ENCODE results near the gene MT1B. TPM values are rescaled to one million over a fixed set of nuclear protein-coding genes. Genes with fewer than 3 reads are reported as not detected.

The MT1B gene
- total and polyA plus RNA-seq, 2 of the 13 experiments (the other 11 are each of a cell fraction or from before 2014, with no cell fraction given): 0.89 TPM; not detected in 1

- TF ChIP-seq SUZ12 (IDR thresholded peaks at IDR 0.05; ENCODE audit: low read depth, low read length): no peak
- TF ChIP-seq ARID4A (CRISPR knock-in tag; IDR thresholded peaks at IDR 0.05; ENCODE audit: borderline replicate concordance): peak; percentile 81
- no peak for TF ChIP-seq TCF12 (IDR thresholded peaks at IDR 0.05)
- TF ChIP-seq TCF12 (CRISPR knock-in tag; IDR thresholded peaks at IDR 0.05): peak; percentile 90; the same call in 1 of the 2 replicates
- TF ChIP-seq CREB1 (IDR thresholded peaks at IDR 0.05): peak; percentile 90
- TF ChIP-seq CREB1 (CRISPR knock-in tag; IDR thresholded peaks at IDR 0.05): no peak; the same call in 1 of the 2 replicates
- TF ChIP-seq TCF7 (IDR thresholded peaks at IDR 0.05; ENCODE audit: low read depth): no peak
- TF ChIP-seq, protein P1, sequence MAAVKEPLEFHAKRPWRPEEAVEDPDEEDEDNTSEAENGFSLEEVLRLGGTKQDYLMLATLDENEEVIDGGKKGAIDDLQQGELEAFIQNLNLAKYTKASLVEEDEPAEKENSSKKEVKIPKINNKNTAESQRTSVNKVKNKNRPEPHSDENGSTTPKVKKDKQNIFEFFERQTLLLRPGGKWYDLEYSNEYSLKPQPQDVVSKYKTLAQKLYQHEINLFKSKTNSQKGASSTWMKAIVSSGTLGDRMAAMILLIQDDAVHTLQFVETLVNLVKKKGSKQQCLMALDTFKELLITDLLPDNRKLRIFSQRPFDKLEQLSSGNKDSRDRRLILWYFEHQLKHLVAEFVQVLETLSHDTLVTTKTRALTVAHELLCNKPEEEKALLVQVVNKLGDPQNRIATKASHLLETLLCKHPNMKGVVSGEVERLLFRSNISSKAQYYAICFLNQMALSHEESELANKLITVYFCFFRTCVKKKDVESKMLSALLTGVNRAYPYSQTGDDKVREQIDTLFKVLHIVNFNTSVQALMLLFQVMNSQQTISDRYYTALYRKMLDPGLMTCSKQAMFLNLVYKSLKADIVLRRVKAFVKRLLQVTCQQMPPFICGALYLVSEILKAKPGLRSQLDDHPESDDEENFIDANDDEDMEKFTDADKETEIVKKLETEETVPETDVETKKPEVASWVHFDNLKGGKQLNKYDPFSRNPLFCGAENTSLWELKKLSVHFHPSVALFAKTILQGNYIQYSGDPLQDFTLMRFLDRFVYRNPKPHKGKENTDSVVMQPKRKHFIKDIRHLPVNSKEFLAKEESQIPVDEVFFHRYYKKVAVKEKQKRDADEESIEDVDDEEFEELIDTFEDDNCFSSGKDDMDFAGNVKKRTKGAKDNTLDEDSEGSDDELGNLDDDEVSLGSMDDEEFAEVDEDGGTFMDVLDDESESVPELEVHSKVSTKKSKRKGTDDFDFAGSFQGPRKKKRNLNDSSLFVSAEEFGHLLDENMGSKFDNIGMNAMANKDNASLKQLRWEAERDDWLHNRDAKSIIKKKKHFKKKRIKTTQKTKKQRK (IDR thresholded peaks at IDR 0.05; ENCODE audit: low read length): no peak
- no peak for TF ChIP-seq CREBL2 (CRISPR knock-in tag; IDR thresholded peaks at IDR 0.05; ENCODE audit: borderline replicate concordance)
- no peak for TF ChIP-seq PREB (CRISPR knock-in tag; IDR thresholded peaks at IDR 0.05)
- TF ChIP-seq PLSCR1 (CRISPR knock-in tag; IDR thresholded peaks at IDR 0.05; ENCODE audit: borderline replicate concordance): peak; percentile 4; the same call in 1 of the 2 replicates
- TF ChIP-seq KMT2B (CRISPR knock-in tag; IDR thresholded peaks at IDR 0.05): peak; percentile 26; the same call in 1 of the 2 replicates
- TF ChIP-seq ZFP36L1 (CRISPR knock-in tag; IDR thresholded peaks at IDR 0.05): no peak
- no peak for TF ChIP-seq ZNF543 (CRISPR knock-in tag; IDR thresholded peaks at IDR 0.05)
- no peak; the same call in 1 of the 2 replicates for TF ChIP-seq ZBTB20 (CRISPR knock-in tag; IDR thresholded peaks at IDR 0.05; ENCODE audit: borderline replicate concordance, low read depth)
- TF ChIP-seq SNAPC2 (CRISPR knock-in tag; IDR thresholded peaks at IDR 0.05): peak; percentile 88; the same call in 1 of the 2 replicates
- peak; percentile 82 for TF ChIP-seq ZNF891 (CRISPR knock-in tag; IDR thresholded peaks at IDR 0.05)
These were observed 43.4 kb upstream of the MT1B start, which contains the start of gene MT2A (continued) for GRCh38 chr16:56608043-56608875.
